DOHH2 (cell line): ENCODE measurements around the gene SCAPER.

Experiments
- H3F3A ChIP-seq: fragments of 200-600 bp; sonication (generic), shearing (Covaris generic); 2 replicates; pipeline ENCODE4 v1.6.0; 2016; ENCODE audit warnings: antibody characterized with exemption, mild to moderate bottlenecking; ENCODE audit not compliant: control insufficient read depth, insufficient read depth
- H3K27ac ChIP-seq: fragments of 200-600 bp; sonication (generic); 2 replicates; pipeline ENCODE4 v1.5.1; 2014; ENCODE audit warnings: low read depth, mild to moderate bottlenecking, low read length, moderate library complexity
- H3K27me3 ChIP-seq: fragments of 200-600 bp; sonication (generic); 2 replicates; pipeline ENCODE4 v1.6.1; 2014; ENCODE audit warnings: mild to moderate bottlenecking, low read length, mixed read lengths; ENCODE audit not compliant: control insufficient read depth
- H3K36me3 ChIP-seq: fragments of 200-600 bp; sonication (generic); 2 replicates; pipeline ENCODE4 v1.6.1; 2014; ENCODE audit warnings: mild to moderate bottlenecking, low read length, moderate library complexity, mixed read lengths; ENCODE audit not compliant: control insufficient read depth
- H3K4me1 ChIP-seq: fragments of 200-600 bp; sonication (generic); 2 replicates; pipeline ENCODE4 v1.6.1; 2014; ENCODE audit warnings: mild to moderate bottlenecking, low read length, mixed read lengths; ENCODE audit not compliant: control insufficient read depth
- H3K4me2 ChIP-seq: fragments of 200-600 bp; sonication (generic); 2 replicates; pipeline ENCODE4 v1.6.0; 2014; ENCODE audit warnings: mild to moderate bottlenecking, low read length, moderate library complexity
- H3K4me3 ChIP-seq: fragments of 200-600 bp; sonication (generic); 2 replicates; pipeline ENCODE4 v1.5.1; 2014; ENCODE audit warnings: mild to moderate bottlenecking, low read length, mixed read lengths
- H3K79me2 ChIP-seq: fragments of 200-600 bp; sonication (generic); 2 replicates; pipeline ENCODE4 v1.6.1; 2014; ENCODE audit warnings: mild to moderate bottlenecking, low read length, mixed read lengths; ENCODE audit not compliant: control insufficient read depth
- H3K9me2 ChIP-seq: fragments of 200-600 bp; sonication (generic); replicated peaks from 2 replicates; pipeline ENCODE4 v1.6.1; 2014; ENCODE audit warnings: mild to moderate bottlenecking, low read length, mixed read lengths; ENCODE audit not compliant: control insufficient read depth
- H3K9me3 ChIP-seq: fragments of 200-600 bp; sonication (generic); 2 replicates; pipeline ENCODE4 v1.6.1; 2014; ENCODE audit warnings: antibody characterized with exemption, low read length, mixed read lengths; ENCODE audit not compliant: control insufficient read depth, insufficient read depth
- H4K20me1 ChIP-seq: fragments of 200-600 bp; sonication (generic); 2 replicates; pipeline ENCODE4 v1.6.0; 2014; ENCODE audit warnings: low read depth, mild to moderate bottlenecking, antibody characterized with exemption, low read length, moderate library complexity; ENCODE audit not compliant: control insufficient read depth, insufficient read depth
- EZH2phosphoT487 ChIP-seq: fragments of 200-600 bp; sonication (generic); IDR thresholded peaks from 2 replicates; pipeline ENCODE4 v1.6.1; 2017; ENCODE audit warnings: borderline replicate concordance, mild to moderate bottlenecking, antibody characterized with exemption, low read length, moderate library complexity, mixed read lengths
- TF ChIP-seq, protein P1 (sequence below): fragments of 200-600 bp; sonication (generic); IDR thresholded peaks from one replicate; pipeline ENCODE4 v1.5.1; 2014; ENCODE audit warnings: antibody characterized with exemption, mild to moderate bottlenecking, low read depth, low read length; ENCODE audit not compliant: poor library complexity, severe bottlenecking

Gene SCAPER

DNA sequence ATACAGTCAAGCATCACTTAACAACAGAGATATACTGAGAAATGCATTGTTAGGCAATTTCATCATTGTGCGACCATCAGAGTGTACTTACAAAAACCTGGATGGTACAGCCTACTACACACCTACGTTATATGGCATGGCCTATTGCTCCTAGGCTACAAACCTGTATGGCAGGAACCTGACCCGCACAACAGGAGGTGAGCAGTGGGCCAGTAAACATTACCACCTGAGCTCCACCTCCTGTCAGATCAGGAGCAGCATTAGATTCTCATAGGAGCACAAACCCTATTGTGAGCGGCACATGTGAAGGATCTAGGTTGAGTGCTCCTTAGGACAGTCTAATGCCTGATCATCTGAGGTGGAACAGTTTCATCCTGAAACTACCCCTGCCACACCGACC lies 89.7 kb downstream of the SCAPER start:
- H3K27ac ChIP-seq = no peak overlapping the region
- TF ChIP-seq EZH2phosphoT487 = no peak
- TF ChIP-seq, protein P1, sequence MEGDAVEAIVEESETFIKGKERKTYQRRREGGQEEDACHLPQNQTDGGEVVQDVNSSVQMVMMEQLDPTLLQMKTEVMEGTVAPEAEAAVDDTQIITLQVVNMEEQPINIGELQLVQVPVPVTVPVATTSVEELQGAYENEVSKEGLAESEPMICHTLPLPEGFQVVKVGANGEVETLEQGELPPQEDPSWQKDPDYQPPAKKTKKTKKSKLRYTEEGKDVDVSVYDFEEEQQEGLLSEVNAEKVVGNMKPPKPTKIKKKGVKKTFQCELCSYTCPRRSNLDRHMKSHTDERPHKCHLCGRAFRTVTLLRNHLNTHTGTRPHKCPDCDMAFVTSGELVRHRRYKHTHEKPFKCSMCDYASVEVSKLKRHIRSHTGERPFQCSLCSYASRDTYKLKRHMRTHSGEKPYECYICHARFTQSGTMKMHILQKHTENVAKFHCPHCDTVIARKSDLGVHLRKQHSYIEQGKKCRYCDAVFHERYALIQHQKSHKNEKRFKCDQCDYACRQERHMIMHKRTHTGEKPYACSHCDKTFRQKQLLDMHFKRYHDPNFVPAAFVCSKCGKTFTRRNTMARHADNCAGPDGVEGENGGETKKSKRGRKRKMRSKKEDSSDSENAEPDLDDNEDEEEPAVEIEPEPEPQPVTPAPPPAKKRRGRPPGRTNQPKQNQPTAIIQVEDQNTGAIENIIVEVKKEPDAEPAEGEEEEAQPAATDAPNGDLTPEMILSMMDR = no peak

DNA sequence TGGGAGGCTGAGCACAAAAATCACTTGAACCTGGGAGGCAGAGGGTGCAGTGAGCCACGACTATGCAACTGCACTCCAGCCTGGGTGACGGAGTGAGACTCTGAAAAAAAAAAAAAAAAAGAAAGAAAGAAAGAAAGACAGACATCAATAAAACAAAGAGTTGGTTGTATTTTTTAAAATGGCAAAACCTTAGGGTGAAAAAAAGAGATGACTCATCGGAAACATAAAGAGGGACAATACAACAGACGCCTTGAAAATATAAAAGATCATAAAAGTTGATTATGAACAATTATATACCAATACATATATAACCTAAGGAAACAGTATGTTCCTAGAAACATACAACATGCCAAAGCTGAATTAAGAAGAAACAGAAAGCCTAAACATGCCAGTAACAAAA lies 92.8 kb downstream of the SCAPER start:
- H3K36me3 ChIP-seq = no peaks in the 10 kb centered on the region
- H3K79me2 ChIP-seq = no peaks in the 10 kb centered on the region
- no peaks in the 10 kb centered on the region for H3K9me3 ChIP-seq
- H3K4me3 ChIP-seq = no peak overlapping the region
- TF ChIP-seq EZH2phosphoT487 = no peak
- TF ChIP-seq, protein P1 = no peak
- no peaks in the 10 kb centered on the region for H3K9me2 ChIP-seq
- H3K4me2 ChIP-seq = no peak overlapping the region
- H3F3A ChIP-seq = no peaks in the 10 kb centered on the region
- no peak overlapping the region for H3K27ac ChIP-seq
- H3K4me1 ChIP-seq = peaks cover 7% of the 10 kb centered on the region; the same call in 1 of the 2 replicates
- no peaks in the 10 kb centered on the region for H4K20me1 ChIP-seq
- no peaks in the 10 kb centered on the region for H3K27me3 ChIP-seq

More for the DNA sequence above, 89.7 kb downstream of the SCAPER start:
- H3K27me3 ChIP-seq = no peaks in the 10 kb centered on the region
- no peaks in the 10 kb centered on the region for H3K36me3 ChIP-seq
- no peak overlapping the region for H3K4me2 ChIP-seq
- H3K9me3 ChIP-seq = no peaks in the 10 kb centered on the region
- no peaks in the 10 kb centered on the region for H4K20me1 ChIP-seq
- no peaks in the 10 kb centered on the region for H3K79me2 ChIP-seq
- peaks cover under 1% of the 10 kb centered on the region; the same call in 1 of the 2 replicates for H3K4me1 ChIP-seq
- no peak overlapping the region for H3K4me3 ChIP-seq
- H3F3A ChIP-seq = no peaks in the 10 kb centered on the region
- H3K9me2 ChIP-seq = no peaks in the 10 kb centered on the region

GRCh38 chr15:76809412-76810103 lies 95.6 kb downstream of the SCAPER start:
- TF ChIP-seq, protein P1 = no peak
- no peak for TF ChIP-seq EZH2phosphoT487
- Histone ChIP-seq H3K27me3 (no peaks in the 10 kb centered on the region), H3K4me3 (no peak overlapping the region), H3K36me3 (no peaks in the 10 kb centered on the region), H3F3A (no peaks in the 10 kb centered on the region), H4K20me1 (no peaks in the 10 kb centered on the region), H3K79me2 (no peaks in the 10 kb centered on the region), H3K4me1 (peaks cover 7% of the 10 kb centered on the region; the same call in 1 of the 2 replicates), H3K9me3 (no peaks in the 10 kb centered on the region), H3K4me2 (no peak overlapping the region), H3K9me2 (no peaks in the 10 kb centered on the region), H3K27ac (no peak overlapping the region)
